Endothelial cell of umbilical vein (primary cell): ENCODE data around the gene SPSB2. TPM values are rescaled to one million over a fixed set of nuclear protein-coding genes. Genes with fewer than 3 reads are reported as not detected.
A peak's percentile ranks its signal among the peaks of the same experiment; 100 is the strongest.

ENCODE experiments used
- BruUV-seq: library from RNA; stranded (reverse); fragments of 400-500 nt; replicated peaks from 2 replicates; lab custom pipeline; 2021; lab: Mats Ljungman, UMichigan
- CTCF ChIA-PET: fragments of 300-600, 350-600 bp; sonication (Branson Sonifier 250); formaldehyde crosslinking; loops from one replicate; lab custom pipeline; 2021; ENCODE audit warnings: antibody characterized with exemption, inconsistent platforms; lab: Charles Lee
- POLR2A ChIA-PET: fragments of 300-600, 350-600 bp; sonication (Branson Sonifier 250); formaldehyde crosslinking; loops from one replicate; lab custom pipeline; 2021; ENCODE audit warnings: antibody characterized with exemption, inconsistent platforms; lab: Charles Lee
- DNase-seq: peaks from one replicate; pipeline ENCODE4 v3.0.0-alpha.2; 2011; ENCODE audit warnings: low read depth, low spot score
- FAIRE-seq: peaks from 2 replicates; lab custom pipeline; 2011; peaks lifted over from hg19 to GRCh38; lab: Jason Lieb, UNC
- H2AFZ ChIP-seq: 2 replicates; pipeline ENCODE4 v1.6.0; 2012; ENCODE audit warnings: low read depth, low read length, control low read depth, inconsistent platforms
- H3K27ac ChIP-seq: 2 replicates; pipeline ENCODE4 v1.5.1; 2011; ENCODE audit warnings: low read depth, mild to moderate bottlenecking, control low read depth, low read length, moderate library complexity; ENCODE audit not compliant: insufficient read depth
- H3K27me3 ChIP-seq, 2 experiments: 2 replicates each; pipeline versions ENCODE4 v1.6.0 to v1.6.1; 2011; ENCODE audit warnings: low read length in 2 of 2, mixed read lengths in 1 of 2; ENCODE audit not compliant: control insufficient read depth in 2 of 2, insufficient read depth in 2 of 2
- H3K36me3 ChIP-seq, 2 experiments: 2 replicates in 1 of 2; 3 replicates in 1 of 2; pipeline ENCODE4 v1.5.1; 2011; ENCODE audit warnings: low read length in 2 of 2, mild to moderate bottlenecking in 1 of 2, moderate library complexity in 1 of 2; ENCODE audit not compliant: control insufficient read depth in 2 of 2, insufficient read depth in 2 of 2; ENCODE audit errors: extremely low read depth in 1 of 2
- H3K4me1 ChIP-seq: 3 replicates; pipeline ENCODE4 v1.5.1; 2011; ENCODE audit warnings: mild to moderate bottlenecking, low read length; ENCODE audit not compliant: control insufficient read depth, insufficient read depth; ENCODE audit errors: extremely low read depth
- H3K4me2 ChIP-seq: 2 replicates; pipeline ENCODE4 v1.6.1; 2011; ENCODE audit warnings: low read length, control low read depth, mixed read lengths; ENCODE audit not compliant: insufficient read depth
- H3K4me3 ChIP-seq, 3 experiments: fragments of 200-600 bp in 1 of 3; sonication (generic), shearing (Covaris generic) in 1 of 3; replicated peaks in 1 of 3; 2 replicates each; pipeline ENCODE4 v1.5.1; 2011 to 2016; ENCODE audit warnings: control low read depth in 3 of 3, low read length in 3 of 3, mild to moderate bottlenecking in 2 of 3, inconsistent platforms in 1 of 3, low read depth in 1 of 3, moderate library complexity in 1 of 3; ENCODE audit not compliant: insufficient read depth in 1 of 3
- H3K79me2 ChIP-seq: 2 replicates; pipeline ENCODE4 v1.6.0; 2012; ENCODE audit warnings: low read length, inconsistent platforms; ENCODE audit not compliant: control insufficient read depth, insufficient read depth
- H3K9ac ChIP-seq: replicated peaks from 2 replicates; pipeline ENCODE3; 2011; ENCODE audit warnings: low read length, control low read depth; ENCODE audit not compliant: insufficient read depth; ENCODE audit errors: extremely low read depth
- H3K9me1 ChIP-seq: replicated peaks from 3 replicates; pipeline ENCODE4 v1.6.0; 2011; ENCODE audit warnings: mild to moderate bottlenecking, low read length; ENCODE audit not compliant: control insufficient read depth, insufficient read depth; ENCODE audit errors: extremely low read depth
- H3K9me3 ChIP-seq: replicated peaks from 2 replicates; pipeline ENCODE4 v1.5.1; 2012; ENCODE audit warnings: low read length, inconsistent platforms; ENCODE audit not compliant: control insufficient read depth, insufficient read depth
- H4K20me1 ChIP-seq: replicated peaks from 2 replicates; pipeline ENCODE3; 2011; ENCODE audit warnings: mild to moderate bottlenecking, low read length; ENCODE audit not compliant: control insufficient read depth, insufficient read depth; ENCODE audit errors: extremely low read depth
- EZH2 ChIP-seq: IDR thresholded peaks from 2 replicates; pipeline ENCODE4 v1.6.1; 2012; ENCODE audit warnings: borderline replicate concordance, low read depth, mild to moderate bottlenecking, moderate library complexity, low read length, inconsistent platforms; ENCODE audit not compliant: severe bottlenecking
- FOS ChIP-seq: IDR thresholded peaks from 2 replicates; pipeline ENCODE4 v1.6.1; 2011; ENCODE audit warnings: mild to moderate bottlenecking, low read length, moderate library complexity, borderline replicate concordance; ENCODE audit not compliant: insufficient read depth
- GATA2 ChIP-seq: IDR thresholded peaks from 2 replicates; pipeline ENCODE4 v1.7.0; 2011; ENCODE audit warnings: low read depth, mild to moderate bottlenecking, moderate library complexity, mixed read lengths, low read length; ENCODE audit not compliant: insufficient read length, insufficient read depth
- JUN ChIP-seq: IDR thresholded peaks from 2 replicates; pipeline ENCODE4 v1.6.1; 2011; ENCODE audit warnings: borderline replicate concordance, low read depth; ENCODE audit not compliant: insufficient read length, insufficient read depth
- MYC ChIP-seq: IDR thresholded peaks from one replicate; pipeline ENCODE4 v1.6.1; 2011; ENCODE audit warnings: mild to moderate bottlenecking, low read depth, low read length
- POLR2A ChIP-seq: IDR thresholded peaks from 2 replicates; pipeline ENCODE4 v1.6.1; 2012; ENCODE audit warnings: low read depth, mild to moderate bottlenecking, control low read depth, low read length
- POLR2AphosphoS5 ChIP-seq: IDR thresholded peaks from 2 replicates; pipeline ENCODE4 v1.6.1; 2012; ENCODE audit warnings: low read depth, mild to moderate bottlenecking, control low read depth, low read length, moderate library complexity; ENCODE audit not compliant: insufficient read depth
- dilution Hi-C: fragments of 300-500 bp; cut with MboI; formaldehyde crosslinking; loops from one replicate; pipeline ENCODE4 v1.15.0; 2019; ENCODE audit warnings: low sequenced_read_pairs; ENCODE audit not compliant: extremely low pct_ligation_motif_present
- intact Hi-C: fragments of 100-400 bp; cut with micrococcal nuclease; formaldehyde crosslinking; loops from one replicate; pipeline ENCODE4 v1.10.0; 2022
- polyA plus RNA-seq, 4 experiments: library from polyadenylated mRNA; depleted of rRNA in 3 of 4; stranded (reverse) in 3 of 4; unstranded in 1 of 4; fragments of >200 nt; gene quantifications; 2 replicates each; pipeline versions ENCODE4 v1.2.1 to v1.2.3, GENCODE V29; 2011 to 2012; ENCODE audit warnings: missing spikeins in 1 of 4
- total RNA-seq: library from RNA; stranded (reverse); gene quantifications from 2 replicates; pipeline ENCODE4 v1.2.3, GENCODE V29; 2021
- TF ChIP-seq, protein P1 (sequence below), 2 donors: IDR thresholded peaks; 1 replicate in 1 of 2; 2 replicates in 1 of 2; pipeline ENCODE4 v1.5.1; 2011; ENCODE audit warnings: low read length in 2 of 2, mild to moderate bottlenecking in 2 of 2, moderate library complexity in 2 of 2, control low read depth in 1 of 2, inconsistent platforms in 1 of 2, low read depth in 1 of 2; ENCODE audit not compliant: insufficient read depth in 1 of 2; ENCODE audit errors: extremely low read depth in 1 of 2
- TF ChIP-seq, protein P2 (sequence below): IDR thresholded peaks from 2 replicates; pipeline ENCODE4 v1.6.1; 2011; ENCODE audit not compliant: insufficient read depth, insufficient read length

Gene SPSB2
- total and polyA plus RNA-seq, 2 donors (not counting 3 experiments of a cell fraction or from before 2014, with no cell fraction given) = 3.8 to 6.9 TPM

DNA sequence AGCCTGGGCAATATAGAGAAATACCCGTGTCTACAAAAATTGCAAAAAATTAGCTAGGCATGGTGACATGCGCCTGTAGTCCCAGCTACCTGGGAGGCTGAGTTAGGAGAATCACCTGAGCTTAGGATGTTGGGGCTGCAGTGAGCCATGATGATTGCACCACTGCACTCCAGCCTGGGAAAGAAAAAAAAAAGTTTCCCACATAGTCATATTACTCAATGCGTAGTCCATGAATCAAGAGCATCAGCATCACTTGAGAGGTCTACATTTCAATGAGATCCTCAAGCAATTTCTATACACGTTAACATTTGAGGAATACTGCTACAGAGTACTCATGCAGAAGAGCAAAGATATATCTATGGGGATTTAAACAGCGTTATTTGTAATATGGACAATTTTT, 26.3 kb upstream of the SPSB2 start:
- no peak for DNase-seq
- Histone ChIP-seq H4K20me1 (no peaks in the 10 kb centered on the region), H3K4me1 (peaks cover 3% of the 10 kb centered on the region), H3K79me2 (no peaks in the 10 kb centered on the region), H3K27me3 (no peaks in the 10 kb centered on the region), H3K4me3 (no peak overlapping the region), H3K9me3 (no peaks in the 10 kb centered on the region), H3K4me2 (no peak overlapping the region), H2AFZ (no peak overlapping the region), H3K9me1 (no peaks in the 10 kb centered on the region), H3K27ac (no peak overlapping the region), H3K36me3 (no peaks in the 10 kb centered on the region), H3K9ac (no peak overlapping the region)
- FAIRE-seq = peak; percentile 4
- TF ChIP-seq FOS (no peak), GATA2 (no peak), POLR2A (no peak), POLR2AphosphoS5 (no peak), JUN (no peak), EZH2 (no peak), MYC (no peak)
- TF ChIP-seq, protein P1, sequence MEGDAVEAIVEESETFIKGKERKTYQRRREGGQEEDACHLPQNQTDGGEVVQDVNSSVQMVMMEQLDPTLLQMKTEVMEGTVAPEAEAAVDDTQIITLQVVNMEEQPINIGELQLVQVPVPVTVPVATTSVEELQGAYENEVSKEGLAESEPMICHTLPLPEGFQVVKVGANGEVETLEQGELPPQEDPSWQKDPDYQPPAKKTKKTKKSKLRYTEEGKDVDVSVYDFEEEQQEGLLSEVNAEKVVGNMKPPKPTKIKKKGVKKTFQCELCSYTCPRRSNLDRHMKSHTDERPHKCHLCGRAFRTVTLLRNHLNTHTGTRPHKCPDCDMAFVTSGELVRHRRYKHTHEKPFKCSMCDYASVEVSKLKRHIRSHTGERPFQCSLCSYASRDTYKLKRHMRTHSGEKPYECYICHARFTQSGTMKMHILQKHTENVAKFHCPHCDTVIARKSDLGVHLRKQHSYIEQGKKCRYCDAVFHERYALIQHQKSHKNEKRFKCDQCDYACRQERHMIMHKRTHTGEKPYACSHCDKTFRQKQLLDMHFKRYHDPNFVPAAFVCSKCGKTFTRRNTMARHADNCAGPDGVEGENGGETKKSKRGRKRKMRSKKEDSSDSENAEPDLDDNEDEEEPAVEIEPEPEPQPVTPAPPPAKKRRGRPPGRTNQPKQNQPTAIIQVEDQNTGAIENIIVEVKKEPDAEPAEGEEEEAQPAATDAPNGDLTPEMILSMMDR (IDR thresholded peaks at IDR 0.05; ENCODE audit: extremely low read depth in 1 of 2, insufficient read depth in 1 of 2, low read depth in 1 of 2, low read length in 2 of 2) = no peak
- TF ChIP-seq, protein P2, sequence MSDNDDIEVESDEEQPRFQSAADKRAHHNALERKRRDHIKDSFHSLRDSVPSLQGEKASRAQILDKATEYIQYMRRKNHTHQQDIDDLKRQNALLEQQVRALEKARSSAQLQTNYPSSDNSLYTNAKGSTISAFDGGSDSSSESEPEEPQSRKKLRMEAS = no peak
- dilution Hi-C loops (no loop called here), intact Hi-C loops (no loop called here)
- ChIA-PET CTCF (interaction anchor here (1.1 to 2.6 kb wide), 4 partner anchors 8 to 30 kb away, joined by 4 to 8 read pairs (median 6); partner anchors contain the start of gene SPSB2), POLR2A (no interaction called here)
- no TSS peak for BruUV-seq
